GM21360 (cell line): ENCODE data around the gene DDX25.

Source experiments
- ATAC-seq: cut with Tn5 transposase; IDR thresholded peaks from one replicate; pipeline ENCODE4 v1.9.1; 2021; ENCODE audit warnings: mild to moderate bottlenecking, moderate library complexity; ENCODE audit not compliant: unreplicated experiment

Gene DDX25

DNA sequence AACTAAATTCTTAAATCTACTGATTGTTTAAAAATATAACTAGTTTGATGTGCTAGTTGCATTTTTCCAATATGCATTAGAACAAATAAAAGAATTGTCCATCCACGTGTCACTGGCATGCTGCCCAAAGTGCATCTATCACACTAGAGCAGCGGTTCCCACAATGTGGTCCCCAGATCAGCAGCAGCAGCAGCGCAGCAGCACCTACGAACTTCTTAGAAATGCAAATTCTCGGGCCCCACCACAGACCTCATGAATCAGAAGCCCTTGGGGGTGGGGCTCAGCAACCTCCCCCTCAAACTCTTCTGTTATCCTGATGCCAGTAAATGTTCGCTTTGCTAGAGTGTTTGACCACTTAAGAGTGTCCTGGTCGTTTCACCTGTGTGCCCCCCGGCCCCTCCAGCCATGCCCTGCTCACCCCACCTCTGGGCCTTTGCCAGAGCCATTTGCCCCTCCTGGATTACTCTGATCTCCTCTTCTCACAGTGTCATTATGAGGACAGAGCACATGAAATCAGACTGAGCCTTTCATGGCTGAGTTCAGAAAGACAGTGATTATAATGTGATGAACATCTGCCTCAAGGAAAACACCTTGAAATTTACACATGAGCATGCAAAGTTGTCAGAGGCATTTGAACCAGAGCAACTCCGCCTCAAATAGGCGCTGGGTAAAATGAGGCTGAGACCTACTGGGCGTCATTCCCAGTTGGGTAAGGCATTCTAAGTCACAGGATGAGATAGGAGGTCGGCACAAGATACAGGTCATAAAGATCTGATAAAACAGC, 28.9 kb downstream of the DDX25 start:
- ATAC-seq = no peak

GRCh38 chr11:125934473-125934872, 30.2 kb downstream of the DDX25 start:
- ATAC-seq = no peak

DNA sequence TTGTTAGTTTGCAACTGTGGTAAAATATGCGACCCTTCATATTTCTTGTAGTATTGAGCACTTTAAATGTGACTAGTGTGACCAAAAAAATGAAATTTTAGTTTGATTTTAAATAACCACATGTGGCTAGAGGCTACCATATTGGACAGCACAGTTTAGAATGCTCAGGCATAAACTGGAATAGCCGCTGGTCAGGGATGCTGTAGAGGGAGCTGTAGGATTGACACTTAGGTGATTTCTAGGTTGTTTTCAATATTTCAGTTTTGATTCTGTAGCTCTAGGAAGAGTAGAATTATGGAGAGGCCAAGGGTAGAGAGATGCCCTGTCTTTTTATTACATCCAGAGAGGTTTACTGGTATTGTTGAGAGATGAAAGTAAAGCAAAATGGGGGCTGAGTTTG, 30.7 kb downstream of the DDX25 start:
- no peak for ATAC-seq

DNA sequence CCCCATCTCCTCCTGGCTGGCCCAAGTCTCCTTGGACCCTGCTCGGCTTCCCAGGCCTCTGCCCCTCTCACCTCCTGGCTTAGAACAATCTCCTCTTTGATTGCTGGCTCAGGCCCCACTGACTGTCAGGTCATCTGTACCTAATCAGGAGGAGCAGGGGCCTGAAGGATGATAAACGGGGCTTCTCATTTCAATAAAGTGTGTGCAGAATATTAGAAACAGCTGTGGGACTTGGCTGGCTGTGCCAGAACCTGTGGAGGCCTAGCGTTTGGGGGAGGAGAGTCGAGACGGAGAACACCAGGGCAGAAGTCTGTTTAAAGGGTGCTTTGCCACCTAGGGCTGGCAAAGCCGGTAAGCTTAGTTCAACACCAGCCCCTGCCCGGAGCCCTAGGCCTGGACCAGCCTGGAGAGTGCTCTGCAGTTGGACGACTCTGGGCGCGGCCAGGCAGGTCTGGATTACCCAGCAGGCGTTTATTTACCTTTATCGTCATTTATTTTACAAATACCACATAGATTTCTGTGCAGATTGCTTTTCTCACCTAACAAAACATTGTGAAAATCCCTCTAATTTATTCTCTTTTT, 31.4 kb downstream of the DDX25 start:
- ATAC-seq = no peak

DNA sequence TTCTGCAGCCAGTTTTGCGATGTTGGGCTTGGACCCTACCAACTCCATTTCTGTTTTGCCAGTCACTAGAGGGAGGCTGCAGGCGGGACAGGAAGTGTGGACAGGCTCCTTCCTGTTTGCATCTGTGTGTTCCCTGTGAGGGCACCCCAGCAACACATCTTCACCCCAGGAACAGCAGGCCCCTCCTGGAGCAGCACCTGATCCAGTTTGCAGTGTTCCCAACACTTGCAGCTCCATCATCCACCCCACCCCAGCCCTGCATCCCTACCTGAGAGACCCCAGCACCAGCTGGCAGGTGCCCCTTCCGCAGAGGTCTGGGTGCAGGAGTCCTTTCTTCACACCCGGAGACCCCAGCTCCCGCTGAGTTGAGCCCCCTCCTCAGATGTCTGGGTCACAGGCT, 34.1 kb downstream of the DDX25 start:
- ATAC-seq = no peak

DNA sequence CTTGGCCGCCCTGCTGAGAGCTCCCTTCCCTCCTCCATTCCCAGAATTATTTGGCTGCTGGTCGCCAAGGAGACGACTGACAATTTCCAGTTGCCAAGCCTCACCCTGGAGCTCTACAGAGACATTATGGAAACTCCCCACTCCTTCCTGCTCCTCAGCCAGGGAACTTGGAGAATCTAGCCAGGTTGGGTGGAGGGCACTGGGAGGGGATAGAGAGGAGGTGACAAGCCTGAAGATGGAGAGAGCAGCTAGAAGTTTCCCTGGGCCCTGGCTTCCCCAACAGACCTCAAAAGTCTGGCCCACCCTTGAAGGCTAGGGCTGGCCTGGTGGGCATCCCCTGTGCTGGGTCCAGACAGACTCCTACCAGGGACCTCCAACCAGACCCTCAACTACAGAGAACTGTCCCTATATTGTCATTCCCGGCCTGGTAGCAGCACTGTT, 34.8 kb downstream of the DDX25 start:
- no peak for ATAC-seq

- ATAC-seq = no peak
These were observed 35.8 kb downstream of the DDX25 start for GRCh38 chr11:125940145-125940544.

GRCh38 chr11:125941267-125941618, 36.9 kb downstream of the DDX25 start:
- no peak for ATAC-seq

DNA sequence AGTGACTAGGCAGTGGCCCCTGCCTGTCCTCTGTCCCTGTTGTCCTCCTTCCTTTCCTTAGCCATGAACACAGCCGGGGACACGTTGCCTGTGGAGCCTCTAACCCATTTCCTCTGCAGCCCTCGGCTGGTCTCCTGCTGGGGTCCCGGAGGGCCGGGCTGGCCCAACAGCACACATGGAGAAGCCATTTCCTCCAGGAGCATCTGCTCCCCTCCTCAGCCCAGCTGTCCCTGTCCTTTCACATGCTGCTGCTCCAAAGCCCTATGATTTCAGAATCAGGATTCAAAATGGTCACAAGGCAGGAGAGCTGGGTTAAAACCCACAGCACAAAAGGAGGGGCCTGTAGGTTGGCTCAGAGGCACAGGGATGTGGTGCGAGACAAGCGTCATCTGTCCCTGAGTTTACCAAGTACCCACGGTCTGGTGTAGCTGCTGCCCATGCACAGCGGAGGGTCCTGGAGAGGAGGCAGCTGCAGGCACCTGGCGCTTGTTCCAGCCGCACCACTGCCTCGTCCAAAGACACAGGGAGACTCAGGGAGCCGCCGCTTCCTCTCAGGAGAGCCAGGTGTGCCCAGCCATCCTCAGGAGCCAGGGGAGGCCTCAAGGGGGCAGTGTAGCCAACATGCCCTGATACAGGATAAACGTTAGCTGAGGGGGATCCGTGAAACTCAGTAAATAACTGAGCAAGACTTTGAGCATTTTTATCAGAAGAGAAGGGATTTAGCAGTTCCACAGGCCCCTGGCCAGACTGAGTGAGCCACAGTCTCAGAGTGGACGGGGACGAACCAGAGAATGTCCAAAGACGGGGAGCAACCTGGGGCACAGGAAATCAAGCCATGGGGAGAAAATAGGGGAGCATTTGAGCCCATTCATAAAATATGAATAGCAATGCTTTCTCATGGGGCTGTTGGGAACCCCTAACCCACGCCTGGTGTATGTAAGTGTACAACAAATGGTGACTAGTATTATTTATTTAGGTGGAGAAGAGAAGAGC, 37.6 kb downstream of the DDX25 start:
- ATAC-seq = no peak

DNA sequence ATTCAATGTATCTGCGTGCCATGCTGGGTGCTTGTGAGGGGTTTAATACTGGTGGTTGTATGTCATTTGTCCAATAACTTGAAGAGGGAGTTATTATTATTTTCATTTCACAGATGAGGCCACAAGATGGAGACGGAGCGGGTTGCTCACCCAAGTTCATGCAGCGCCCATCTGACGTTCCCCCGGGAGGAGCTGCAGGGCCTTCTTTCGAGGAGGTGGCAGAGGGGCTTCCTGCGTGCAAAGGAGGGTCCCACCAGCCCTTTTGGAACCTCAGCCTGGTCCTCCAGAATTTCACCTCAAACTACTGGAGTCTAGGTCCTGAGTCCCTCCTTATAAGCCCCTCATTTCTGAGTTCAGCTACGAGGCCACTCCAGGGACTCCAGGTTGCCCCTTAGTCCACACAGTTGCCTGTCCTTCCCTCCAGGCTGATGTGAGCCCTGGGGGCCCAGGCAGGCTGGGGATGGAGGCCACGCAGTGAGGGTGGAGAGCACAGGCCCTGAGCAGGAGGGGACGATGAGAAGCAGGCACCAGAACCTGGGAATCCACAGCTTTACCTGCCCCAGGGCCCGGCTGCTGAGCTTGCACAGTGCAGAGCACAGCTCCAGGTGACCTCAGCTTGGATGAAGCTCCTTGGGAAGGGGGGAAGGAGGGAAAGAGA, 38.6 kb downstream of the DDX25 start:
- no peak for ATAC-seq

DNA sequence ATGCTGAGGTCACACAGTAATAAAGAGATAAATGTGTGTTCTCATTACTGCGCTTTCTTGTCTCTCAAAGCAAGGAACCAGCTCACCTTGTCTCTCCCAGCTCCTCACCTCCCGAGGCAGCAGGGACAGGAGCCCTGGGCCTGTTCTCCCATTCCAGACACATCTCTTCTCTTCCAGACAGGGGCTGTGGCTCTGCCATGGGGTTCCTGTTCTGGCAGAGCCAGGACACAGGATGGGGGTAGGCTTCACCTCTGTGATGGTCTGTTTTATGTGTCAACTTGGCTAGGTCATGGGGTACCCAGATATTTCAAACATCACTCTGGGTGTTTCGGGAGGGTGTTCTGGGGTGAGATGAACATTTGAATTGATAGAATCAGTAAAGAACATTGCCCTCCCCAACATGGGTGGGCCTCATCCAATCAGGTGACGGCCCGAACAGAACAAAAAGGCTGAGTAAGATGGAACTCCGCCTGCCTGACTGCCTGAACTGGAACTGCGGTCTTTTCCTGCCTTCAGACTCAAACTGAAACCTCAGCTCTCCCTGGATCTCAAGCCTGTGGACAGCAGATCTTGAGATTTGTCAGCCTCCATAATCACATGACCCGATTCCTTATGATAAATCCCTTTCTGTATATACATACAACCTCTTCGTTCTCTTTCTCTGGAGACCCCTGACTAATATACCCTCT, 39.5 kb downstream of the DDX25 start:
- ATAC-seq = no peak

DNA sequence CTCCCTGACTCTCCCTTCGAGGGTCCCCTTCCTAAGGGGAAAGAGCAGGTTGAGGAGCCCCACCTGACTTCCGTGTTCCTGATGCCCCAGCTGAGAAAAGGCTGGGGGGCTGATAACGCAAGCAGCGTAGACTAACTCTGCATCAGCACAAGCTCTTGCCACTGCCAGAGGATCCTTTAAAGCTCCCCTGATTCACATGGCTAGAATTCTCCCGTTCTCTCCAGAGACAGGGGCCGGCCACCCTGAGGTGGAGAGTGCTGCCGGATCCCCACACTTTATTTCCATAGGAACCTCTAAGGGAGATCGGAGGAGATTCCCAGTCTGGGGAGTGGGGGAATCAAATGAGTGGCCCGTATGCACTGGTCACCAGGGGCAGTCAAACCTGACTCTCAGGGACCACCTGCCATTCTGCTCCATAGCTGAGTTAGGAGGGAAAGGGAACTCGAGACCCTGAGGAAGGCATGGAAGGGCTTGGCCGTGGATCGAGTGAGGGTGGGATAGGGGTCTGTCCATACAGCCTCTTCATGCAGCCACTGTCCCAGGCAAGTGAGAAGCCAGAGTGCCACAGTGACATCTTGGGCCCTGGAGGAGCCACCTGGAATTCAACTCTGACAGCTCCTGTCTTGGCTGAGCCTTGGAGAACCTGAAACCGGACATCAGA, 40.2 kb downstream of the DDX25 start:
- ATAC-seq = no peak

DNA sequence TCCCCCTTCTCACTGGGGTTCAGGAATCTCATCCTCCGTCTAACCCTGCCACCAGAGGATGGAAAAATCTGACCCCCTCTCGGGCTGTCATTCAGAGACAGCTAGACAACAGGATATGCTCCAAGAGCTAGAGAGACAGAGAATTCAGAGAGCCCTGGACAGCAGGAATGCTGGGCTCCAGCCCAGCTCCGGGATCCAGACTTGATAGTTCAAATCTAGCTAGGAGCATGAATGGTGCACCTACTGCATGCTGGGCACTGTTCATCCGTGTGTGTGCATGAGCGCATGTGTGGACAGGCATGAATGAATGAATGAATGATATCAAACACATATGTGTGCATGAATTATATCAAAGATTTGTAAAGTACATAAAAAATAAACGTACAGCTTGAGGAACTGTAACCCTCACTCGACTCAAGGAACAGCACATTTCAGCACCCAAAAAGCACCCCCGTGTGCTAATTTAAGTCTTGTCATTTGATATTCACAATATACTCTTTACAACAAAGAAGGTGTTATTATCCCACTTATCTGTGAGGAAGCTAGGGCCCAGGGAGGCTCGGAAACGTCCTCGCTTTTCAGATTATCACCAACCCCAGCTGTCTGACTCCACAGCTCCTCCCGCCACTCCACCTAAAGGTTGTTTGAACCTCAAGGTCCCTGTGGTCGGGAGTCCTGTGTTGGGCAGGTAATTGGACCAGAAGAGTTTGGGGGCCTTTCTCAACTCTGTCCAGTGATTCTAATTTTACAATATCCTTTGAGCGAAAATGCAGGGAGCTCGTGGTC, 40.9 kb downstream of the DDX25 start:
- ATAC-seq = no peak

DNA sequence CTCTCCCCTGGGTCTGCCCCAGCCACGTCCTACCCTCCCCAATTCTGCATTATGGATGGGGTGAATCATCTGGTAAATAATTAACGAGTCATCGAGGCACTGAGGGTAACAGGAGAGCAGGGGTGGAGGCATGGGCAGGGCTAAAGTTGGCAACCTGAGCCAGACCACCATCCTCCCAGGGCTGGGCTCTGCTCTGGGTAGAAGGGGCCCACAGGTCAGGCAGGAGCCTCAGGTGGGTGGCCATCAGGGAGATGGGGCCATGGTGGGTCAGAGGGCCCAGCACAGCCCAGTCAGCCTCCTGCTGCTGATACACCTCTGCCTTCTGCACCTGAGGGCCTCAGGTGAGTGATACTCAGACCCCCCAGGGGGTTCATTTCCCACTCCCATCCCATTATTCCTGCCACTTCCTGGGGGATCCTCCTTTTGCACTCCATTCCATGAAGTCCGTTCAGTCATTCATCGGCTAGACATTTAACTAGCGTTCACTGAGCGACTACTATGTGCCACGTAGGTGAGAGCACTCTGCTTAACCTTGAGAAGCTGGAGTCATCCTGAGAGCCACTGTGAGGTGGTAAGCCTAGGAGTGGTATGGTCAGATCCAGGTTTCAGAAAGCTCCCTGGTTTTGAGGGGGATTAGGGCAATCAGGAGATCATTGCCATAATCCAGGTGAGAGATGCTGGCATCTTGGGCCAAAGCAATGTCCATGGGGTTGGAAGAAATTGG, 41.7 kb downstream of the DDX25 start, which contains the start of gene VSIG10L2:
VSIG10L2 (plus strand) TSS at position 248 of the 724 bp plus-strand sequence; CDS start at position 260, 12 bp downstream.
- ATAC-seq = no peak

DNA sequence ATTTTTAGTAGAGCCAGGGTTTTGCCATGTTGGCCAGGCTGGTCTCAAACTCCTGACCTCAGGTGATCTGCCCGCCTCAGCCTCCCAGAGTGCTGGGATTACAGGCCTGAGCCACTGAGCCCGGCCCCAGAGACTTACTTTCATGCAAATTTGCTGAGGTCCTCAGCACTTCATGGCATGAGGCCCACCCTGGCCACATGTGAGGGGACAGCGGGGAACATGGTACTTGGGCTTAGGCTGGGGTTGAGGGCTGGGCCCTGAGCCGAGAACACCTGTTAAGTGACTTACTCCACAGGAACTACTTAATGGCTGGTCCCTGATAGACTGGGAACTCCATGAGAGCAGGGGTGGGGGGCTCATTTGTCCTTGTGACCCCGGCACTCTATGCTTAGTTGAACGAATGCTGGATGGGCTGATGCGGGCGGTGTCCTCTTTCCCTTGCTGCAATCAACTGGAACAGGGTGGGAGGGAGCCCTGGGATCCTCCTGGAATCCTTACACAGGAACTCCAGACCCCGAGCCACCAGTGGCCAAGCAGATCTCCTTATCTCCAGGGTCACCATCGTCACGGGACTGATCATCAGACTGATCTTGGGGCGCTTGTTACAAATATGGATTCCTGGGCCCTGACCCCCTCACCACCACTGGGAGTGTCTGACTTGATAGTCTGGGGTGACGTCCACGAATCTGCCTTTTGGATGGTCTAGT, 42.6 kb downstream of the DDX25 start:
- ATAC-seq = no peak

DNA sequence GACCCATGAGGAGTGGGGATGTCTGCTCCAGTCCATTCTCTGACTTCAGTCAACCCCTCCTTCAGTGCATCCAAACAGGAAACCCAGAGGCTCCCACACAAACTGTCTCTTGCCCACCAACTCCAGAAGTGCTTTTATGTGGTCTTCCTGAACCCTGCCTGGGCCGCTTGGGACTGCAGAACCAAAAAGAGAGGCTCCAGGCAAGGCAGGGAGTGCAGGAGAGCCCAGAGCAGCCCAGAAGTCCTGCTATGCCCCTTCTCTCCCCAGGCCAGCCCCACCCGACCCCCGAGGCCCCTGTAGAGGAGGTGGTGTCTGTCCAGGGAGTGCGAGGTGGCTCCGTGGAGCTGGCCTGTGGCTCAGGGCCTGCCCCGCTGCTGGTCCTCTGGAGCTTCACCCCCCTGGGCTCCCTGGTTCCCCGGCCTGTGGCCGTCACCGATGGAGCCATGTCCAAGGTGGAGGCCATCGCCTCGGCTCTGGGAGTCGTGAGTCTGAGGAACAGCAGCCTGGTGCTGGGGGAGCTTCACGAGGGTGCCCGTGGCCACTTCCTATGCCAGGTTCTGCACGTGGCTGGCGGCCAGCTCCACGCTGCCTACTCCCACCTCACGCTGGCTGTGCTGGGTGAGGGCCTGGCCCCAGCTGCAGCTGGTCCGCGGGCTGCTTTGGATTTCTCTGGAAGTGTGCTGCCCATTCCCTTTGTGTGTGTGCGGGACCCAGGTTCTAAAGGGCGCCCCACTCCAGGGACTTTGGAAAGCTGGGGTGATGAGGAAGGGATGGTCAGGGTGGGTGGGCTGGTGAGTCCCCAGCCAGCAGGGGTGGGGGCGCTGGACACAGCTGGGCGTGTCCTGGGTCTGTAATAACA, 43.3 kb downstream of the DDX25 start:
- ATAC-seq = no peak
